Panc1 (cell line): Measurements from ENCODE around the gene KCNK10.

Experiments used
- CTCF ChIP-seq: fragments of 450-650 bp; IDR thresholded peaks from 2 replicates; pipeline ENCODE4 v1.5.1; 2017; ENCODE audit warnings: mild to moderate bottlenecking
- POLR2AphosphoS5 ChIP-seq: IDR thresholded peaks from 2 replicates; pipeline ENCODE4 v1.6.1; 2012; ENCODE audit warnings: mild to moderate bottlenecking, low read depth, low read length, moderate library complexity

GRCh38 chr14:88305528-88306322, 17.3 kb downstream of the KCNK10 start:
- TF ChIP-seq CTCF, result no peak
- no peak for TF ChIP-seq POLR2AphosphoS5
